EH (cell line): ENCODE results near the gene LRP10.
A peak's percentile ranks its signal among the peaks of the same experiment; 100 is the strongest.

ENCODE experiments used
- DNase-seq: peaks from one replicate; pipeline ENCODE4 v3.0.0-alpha.2; 2015; ENCODE audit warnings: low read depth

Gene LRP10

DNA sequence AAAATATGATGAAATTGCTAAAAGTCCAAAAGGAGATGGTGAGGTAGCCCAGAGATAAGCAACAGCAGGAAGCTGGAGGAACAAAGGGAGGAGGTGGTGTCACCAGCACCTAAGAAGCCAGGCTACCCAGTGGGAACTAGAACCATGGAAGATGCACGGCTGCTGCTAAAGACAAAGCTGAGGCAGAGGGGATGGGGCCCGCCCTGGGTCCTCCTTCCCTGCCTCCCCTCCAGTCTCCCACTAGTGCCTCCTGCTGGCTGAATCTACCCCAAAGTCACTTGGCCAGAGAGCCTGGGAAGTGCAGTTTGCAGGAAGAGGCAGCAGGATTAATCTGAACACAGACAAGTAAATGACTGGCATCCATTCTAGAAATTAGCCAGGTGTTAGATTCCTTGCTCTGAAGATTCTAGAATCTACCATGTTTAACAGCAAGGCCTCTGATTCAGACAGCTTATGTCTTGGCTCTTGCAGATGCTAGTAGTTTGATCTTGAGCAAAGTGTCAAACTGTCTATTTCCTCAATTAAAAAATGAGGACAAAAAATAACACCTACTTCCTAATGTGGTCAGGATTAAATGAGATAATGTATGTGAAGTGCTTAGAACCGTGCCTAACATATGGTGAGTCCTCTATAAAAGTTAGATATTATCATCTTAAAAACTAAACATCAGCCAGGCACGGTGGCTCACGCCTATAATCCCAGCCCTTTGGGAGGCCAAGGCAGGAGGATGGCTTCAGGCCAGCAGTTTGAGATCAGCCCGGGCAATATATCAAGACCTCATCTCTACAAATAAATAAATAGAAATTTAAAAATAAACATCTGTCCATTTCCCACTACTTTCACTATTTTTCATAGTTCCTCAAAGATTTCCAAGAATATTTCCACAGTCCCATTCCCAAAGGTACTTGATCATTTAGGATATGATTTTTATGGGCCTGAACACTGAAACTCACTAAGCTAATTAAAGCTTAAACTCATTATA lies 5.8 kb upstream of the LRP10 start:
- DNase-seq: no peak

DNA sequence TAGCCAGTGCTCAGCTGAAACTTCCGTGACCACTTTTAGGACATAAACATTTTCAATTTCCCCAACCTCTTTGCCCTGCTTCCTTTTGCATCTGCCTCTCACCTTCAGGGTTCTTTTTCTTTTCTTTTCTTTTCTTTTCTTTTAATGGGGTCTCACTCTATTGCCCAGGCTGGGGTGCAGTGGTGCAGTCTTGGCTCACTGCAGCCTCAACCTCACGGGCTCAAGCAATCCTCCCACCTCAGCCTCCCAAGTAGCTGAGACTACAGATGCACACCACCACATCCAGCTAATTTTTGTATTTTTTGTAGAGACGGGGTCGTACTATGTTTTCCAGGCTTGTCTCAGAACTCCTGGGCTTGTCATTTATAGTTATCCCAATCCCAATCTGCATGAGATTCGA lies 4.7 kb upstream of the LRP10 start:
- DNase-seq: no peak

DNA sequence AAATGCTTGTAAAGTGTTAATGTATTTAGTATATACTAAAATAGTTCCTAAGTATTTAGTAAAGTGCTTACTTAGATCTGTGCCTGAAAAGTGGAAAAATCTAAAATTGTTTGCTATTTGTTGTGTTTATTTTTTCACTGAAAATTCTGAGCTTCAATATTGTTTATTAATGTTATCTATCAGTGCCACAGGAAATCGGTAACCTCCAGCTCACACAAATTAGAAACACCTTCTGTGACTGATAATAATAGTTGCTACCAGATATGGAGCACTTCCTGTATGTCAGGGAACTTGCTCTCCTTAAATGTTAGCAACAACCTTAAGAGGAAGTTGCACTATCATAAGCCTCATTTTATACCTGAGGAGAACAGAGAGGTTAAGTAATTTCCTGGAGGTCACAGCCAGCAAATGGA lies 723 bp upstream of the LRP10 start:
- DNase-seq: no peak

DNA sequence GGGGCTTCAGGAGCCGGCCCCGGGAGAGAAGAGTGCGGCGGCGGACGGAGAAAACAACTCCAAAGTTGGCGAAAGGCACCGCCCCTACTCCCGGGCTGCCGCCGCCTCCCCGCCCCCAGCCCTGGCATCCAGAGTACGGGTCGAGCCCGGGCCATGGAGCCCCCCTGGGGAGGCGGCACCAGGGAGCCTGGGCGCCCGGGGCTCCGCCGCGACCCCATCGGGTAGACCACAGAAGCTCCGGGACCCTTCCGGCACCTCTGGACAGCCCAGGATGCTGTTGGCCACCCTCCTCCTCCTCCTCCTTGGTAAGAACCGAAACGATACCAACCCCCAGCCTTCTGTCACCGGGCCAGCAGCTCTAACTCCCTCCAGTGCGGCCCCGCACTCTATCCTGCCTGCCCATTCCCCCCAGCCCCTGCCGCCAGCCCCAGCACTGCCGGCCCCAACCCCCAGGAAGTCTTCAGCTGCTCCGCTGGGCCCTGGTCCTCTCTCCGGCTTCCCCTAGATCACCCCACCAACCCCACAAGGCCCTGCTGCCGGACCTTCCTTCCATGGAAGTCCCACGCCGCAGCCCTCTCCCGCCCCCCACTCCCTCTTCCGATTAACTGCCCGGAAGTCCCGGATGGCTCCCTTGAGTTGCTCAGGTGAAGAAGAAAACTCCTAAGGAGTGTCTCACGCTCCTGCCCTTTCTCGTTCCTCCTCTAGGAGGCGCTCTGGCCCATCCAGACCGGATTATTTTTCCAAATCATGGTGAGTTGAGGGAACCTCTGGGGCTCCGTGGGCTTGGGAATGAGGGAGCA lies 693 bp downstream of the LRP10 start:
- peak; percentile 84 for DNase-seq

DNA sequence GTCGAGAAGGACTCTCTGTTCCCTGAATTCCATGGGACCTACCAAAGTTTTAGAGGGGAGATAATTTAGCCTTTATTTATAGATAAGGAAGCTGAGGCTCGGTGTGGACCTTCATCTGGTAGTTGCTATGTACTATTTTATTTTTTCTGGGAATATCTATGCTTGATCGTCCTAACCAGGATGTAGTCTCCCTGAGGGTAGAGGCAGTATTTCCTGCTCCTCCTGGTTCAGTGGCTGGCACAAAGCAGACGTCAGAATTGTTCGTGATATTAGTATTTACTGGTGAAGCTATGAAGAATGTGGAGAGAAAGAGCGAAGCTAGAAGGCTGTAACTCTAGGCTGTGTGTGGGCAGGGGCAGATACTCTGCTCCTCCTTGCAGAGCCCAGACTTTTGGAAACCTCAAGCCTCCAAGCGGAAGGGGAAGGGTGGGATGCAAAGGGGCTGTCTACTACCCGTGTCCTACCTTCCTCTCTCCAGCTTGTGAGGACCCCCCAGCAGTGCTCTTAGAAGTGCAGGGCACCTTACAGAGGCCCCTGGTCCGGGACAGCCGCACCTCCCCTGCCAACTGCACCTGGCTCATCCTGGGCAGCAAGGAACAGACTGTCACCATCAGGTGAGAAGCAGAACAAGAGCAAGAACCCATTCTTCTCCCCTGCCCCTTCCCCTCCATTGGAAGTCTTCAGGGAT lies 1.4 kb downstream of the LRP10 start:
- no peak for DNase-seq

DNA sequence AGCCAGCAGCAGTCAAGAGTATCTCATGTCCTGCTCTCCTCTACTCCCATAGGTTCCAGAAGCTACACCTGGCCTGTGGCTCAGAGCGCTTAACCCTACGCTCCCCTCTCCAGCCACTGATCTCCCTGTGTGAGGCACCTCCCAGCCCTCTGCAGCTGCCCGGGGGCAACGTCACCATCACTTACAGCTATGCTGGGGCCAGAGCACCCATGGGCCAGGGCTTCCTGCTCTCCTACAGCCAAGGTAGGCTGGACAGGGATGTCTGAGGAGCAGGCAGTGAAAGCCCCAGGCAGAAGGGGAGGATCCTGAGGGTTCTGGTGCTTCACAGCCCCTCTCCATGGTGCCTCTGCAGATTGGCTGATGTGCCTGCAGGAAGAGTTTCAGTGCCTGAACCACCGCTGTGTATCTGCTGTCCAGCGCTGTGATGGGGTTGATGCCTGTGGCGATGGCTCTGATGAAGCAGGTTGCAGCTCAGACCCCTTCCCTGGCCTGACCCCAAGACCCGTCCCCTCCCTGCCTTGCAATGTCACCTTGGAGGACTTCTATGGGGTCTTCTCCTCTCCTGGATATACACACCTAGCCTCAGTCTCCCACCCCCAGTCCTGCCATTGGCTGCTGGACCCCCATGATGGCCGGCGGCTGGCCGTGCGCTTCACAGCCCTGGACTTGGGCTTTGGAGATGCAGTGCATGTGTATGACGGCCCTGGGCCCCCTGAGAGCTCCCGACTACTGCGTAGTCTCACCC lies 3.6 kb downstream of the LRP10 start:
- no peak for DNase-seq

DNA sequence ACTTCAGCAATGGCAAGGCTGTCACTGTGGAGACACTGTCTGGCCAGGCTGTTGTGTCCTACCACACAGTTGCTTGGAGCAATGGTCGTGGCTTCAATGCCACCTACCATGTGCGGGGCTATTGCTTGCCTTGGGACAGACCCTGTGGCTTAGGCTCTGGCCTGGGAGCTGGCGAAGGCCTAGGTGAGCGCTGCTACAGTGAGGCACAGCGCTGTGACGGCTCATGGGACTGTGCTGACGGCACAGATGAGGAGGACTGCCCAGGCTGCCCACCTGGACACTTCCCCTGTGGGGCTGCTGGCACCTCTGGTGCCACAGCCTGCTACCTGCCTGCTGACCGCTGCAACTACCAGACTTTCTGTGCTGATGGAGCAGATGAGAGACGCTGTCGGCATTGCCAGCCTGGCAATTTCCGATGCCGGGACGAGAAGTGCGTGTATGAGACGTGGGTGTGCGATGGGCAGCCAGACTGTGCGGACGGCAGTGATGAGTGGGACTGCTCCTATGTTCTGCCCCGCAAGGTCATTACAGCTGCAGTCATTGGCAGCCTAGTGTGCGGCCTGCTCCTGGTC lies 4.3 kb downstream of the LRP10 start:
- no peak for DNase-seq

DNA sequence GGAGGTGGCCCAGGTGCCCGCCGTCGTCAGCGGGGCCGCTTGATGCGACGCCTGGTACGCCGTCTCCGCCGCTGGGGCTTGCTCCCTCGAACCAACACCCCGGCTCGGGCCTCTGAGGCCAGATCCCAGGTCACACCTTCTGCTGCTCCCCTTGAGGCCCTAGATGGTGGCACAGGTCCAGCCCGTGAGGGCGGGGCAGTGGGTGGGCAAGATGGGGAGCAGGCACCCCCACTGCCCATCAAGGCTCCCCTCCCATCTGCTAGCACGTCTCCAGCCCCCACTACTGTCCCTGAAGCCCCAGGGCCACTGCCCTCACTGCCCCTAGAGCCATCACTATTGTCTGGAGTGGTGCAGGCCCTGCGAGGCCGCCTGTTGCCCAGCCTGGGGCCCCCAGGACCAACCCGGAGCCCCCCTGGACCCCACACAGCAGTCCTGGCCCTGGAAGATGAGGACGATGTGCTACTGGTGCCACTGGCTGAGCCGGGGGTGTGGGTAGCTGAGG lies 5.5 kb downstream of the LRP10 start:
- no peak for DNase-seq

DNA sequence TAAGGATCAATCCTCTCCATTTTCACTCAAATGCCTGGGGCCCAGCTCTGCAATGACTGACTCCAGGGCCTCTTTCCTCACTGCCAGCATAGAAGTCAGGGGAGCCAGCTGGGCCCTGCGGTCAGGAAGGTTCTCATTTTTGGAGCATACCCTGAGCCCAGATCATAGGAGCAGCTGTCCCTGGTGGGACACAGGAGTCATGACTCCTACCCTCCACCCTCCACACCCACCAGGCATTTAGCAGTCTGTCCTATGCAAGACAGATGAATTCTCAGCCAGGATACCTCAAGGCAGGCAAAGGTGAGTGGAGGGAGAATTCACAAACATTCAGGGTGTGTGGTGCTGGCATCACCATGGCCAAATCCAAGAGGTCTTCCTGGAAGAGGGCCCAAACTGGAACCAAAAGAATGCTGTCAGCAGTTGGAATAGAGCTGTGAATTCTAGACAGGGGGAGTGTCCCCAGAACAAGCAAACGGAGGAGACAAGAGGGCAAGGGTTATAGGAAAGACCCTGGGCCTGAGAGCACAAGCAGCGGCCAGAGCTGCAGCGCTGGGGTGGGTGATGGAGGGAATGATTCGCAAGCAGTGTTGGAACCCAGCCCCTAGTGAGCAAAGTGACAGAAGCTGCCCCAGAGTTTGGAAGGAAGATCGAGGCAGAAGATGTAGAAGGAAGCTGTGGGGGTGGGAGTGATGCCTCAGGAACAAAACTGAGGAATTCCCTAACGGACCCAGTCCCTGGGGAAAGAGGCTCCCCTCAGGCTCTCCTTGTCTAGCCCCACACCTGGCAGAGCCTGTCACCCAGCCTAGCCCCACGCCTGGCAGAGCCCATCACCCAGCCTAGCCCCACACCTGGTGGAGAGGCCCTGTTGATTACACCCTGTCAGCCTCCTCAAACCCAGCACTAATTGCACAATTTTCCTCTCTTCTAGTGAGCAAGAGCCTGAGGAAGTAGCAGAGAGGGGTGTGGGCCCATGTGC lies 7.0 kb downstream of the LRP10 start:
- no peak for DNase-seq

DNA sequence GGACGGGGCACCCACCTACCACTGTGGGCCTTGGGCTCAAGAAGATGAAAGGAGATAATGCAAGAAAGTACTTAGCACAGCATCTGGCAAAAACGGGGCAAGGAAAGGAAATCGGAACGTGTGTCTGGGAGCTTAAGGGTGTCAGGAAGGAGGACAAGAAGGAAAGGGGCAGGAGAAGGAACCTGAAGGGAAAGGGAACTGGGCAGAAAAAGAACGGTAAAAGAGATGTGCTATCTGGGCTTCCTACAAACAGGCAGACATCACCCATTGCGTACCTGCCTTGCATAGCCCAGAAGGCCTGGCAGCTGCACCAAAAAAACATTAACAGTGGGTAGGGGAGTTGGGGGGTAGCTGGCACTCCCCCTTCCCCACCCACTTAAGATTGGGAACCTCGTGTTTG lies 10.5 kb downstream of the LRP10 start:
- no peak for DNase-seq

DNA sequence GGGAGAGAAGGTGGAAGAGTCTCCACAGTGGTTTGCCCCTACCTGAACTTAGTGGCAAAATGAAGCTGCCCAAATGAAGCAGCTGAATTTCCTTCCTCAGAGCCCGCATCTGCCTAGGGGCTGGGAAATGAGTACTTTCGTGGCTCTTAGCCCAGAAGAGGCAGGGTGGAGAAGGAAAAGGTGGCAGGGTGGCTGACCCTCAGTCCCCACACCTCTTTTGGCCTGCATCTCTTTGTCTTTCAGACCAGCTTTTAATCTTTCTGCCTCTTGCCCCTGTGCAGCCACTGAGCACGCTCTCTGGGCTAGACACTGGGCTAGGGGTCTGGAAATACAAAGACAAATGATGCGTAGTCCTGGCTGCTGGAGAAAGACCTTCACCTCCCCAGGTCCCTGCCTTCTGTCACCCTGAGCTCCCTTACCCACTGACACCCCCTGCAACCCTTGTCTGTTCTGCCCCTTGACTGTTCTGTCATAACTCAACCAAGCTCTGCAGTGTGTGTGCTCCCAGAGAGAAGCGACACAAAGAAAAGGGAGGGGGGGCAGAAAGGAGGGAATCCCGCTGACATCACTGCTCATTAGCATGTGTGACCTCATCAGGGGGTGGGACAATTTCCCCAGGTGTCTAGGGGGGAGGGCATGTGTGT lies 11.1 kb downstream of the LRP10 start:
- peak; percentile 43 for DNase-seq

DNA sequence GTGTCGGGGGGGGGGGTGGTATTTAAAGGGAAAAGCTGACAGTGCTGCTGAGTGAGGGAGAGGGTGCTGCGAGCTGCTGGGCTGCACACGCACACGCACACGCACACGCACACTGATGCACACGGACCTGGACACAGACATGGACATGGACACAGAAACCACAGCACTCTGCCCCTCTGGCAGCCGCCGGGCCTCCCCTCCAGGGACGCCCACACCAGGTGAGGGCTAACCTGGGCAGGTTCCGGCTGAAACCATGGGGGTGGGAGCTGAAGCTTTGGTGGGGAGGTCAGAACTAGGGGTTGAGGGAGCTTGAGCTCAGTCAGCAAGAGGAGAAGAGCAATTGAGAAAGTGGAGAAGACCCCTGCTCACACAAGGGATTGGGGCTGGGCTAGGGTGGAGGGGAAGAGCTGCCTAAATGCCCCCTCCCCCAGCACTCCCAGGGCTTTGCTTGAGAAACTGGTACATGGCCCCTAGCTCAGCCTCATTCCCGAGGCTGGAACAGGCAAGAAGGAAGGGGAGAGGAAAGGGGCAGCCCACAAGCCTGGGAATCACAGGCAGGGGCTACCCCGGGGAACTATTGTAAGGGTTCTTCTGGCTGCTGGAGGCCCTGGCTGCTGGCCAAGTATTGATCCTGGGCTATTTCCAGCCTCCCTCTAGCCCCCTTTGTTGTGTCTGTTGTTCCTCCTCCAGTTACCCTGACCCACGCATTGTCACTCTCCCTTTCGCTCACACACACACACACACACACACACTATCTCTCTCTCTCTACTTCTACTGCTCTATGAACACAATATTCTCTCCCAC lies 11.8 kb downstream of the LRP10 start, which contains the start of gene REM2:
REM2 (plus strand) TSS at position 50 of the 804 bp plus-strand sequence; CDS start at position 116, 66 bp downstream.
- DNase-seq: no peak

DNA sequence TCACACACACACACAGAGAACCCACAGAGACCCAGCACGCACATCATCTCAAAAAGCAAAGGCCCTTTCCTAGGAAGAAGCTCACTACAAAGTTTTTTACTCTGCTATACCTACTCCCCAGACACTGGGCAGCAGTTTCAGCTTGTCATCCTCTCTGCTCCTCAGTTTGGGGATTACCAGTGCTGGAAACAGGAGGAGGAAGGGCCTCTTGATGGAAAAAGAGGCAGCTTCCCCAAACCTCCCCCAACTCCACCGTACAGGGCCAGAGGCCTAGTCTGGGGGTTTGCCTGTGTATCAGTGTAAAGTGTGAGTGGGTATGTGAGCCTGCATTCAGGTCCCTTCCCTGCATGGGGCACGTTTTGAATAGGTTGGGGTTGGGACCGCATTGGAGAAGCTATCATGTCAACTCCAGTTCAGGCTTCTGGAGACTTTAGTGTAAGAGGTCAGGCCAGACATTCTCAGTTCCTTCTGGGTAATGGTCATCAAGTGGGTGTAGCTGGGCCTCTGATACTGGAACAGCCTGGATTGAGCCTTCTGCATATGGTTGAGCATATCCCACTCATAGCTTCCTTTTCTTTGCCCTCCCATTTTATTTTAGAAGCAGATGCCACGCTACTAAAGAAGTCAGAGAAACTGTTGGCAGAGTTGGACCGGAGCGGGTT lies 12.7 kb downstream of the LRP10 start:
- no peak for DNase-seq

DNA sequence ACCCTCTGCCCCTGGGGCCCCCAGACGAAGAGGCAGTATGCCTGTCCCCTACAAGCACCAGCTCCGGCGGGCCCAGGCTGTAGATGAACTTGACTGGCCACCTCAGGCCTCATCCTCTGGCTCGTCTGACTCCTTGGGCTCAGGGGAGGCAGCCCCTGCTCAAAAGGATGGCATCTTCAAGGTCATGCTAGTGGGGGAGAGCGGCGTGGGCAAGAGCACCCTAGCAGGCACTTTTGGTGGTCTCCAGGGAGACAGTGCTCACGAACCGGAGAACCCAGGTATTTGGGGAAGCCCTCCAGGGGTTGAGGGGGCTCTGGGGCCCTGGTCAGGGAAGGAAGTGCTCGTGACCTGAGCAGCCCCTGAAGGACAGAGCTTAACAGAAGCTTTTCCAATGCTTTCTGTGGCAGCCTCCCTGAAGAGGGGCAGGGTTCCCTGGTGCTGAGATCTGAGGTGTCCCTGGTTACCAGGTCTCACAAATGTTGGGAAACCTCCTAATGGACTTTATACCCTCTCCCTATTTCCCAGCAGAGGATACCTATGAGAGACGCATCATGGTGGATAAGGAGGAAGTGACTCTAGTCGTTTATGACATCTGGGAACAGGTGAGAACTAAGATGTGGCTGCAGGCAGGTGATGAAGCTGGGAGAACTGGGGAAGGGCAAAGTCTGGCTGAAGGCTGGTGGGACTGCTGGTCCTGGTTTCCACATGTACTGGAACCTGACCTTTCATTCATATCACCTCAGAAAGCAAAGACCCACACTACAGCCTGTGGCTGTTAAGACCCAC lies 13.4 kb downstream of the LRP10 start:
- no peak for DNase-seq

DNA sequence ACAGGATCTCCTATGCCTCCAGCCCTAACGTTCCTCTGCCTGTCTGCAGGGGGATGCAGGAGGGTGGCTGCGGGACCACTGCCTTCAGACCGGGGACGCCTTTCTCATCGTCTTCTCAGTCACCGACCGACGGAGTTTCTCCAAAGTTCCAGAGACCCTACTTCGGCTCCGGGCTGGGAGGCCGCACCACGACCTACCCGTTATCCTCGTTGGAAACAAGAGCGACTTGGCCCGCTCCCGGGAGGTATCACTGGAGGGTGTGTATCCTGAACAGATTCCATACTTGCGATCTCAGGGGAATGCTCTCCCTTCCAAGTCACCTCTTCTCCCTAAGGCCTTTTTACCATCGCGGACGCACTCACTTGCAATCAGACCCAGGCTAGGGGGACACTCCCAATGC lies 14.4 kb downstream of the LRP10 start:
- DNase-seq: no peak

DNA sequence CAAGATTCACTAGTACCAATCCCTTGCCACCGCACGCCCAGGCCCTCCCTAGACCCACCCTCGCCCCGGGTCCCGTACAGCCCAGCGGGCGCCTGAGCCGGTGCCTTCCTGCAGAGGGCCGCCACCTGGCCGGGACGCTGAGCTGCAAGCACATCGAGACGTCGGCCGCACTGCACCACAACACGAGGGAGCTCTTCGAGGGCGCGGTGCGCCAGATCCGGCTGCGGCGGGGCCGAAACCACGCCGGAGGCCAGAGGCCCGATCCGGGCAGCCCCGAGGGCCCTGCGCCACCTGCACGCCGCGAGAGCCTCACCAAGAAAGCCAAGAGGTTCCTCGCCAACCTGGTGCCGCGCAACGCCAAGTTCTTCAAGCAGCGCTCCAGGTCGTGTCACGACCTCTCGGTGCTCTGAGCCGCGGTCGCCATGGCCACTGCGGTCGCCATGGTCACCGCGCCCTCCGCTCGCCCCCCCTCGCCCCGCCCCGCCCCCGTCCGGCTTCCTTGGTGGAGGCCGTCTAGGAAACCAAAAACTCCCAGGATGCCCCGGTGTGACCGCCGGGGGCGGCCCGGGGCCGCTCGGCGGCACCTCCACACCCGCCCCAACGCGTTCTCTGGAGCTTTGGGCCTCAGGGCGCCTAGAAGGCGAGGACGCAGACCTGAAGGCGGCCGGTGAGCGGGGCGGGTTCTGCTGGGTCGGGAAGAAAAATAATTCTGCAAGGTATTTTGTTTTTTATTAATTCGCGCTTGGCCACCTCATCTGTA lies 15.1 kb downstream of the LRP10 start:
- peak; percentile 76 for DNase-seq
